Measurements from ENCODE around the gene SLC6A12. TPM values are rescaled to one million over a fixed set of nuclear protein-coding genes. Genes with fewer than 3 reads are reported as not detected.
A peak's percentile ranks its signal among the peaks of the same experiment; 100 is the strongest.

The SLC6A12 gene
- total RNA-seq, 1 donor: not detected

DNA sequence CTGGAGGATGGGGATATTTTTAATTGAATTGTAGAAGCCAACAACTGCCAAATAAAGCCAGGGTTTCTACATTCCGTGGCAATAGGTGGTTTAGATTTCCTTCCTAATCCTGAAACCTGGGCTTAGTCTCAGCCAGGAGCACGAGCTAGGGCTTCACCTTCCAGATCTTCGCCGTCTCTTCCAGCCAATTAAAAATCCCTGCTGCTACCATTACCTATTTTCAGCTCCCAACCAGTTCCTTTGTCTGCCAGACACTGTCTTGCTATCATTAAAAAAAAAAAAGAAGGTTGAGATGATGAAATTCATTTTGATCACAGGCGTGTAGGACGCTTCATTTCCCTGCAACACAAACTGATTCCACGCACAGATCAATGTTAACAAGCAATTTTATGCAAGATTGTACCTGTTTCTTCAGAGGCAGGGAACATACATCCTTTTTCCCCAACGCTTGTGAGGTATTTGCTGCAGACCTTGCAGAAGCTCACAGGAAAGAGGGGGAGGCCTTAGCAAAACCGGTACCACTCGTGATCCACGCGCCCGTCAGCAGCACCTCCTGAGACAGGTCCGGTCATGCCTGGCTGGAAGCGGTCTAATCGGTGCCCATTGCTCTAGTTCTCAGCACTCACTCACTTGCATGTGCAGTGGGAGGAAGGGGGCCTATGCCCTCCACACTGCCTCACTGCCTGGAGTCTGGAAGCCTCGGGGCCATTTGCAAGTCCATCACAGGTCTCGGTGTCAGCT, 65.1 kb downstream of the SLC6A12 start:
- DNase-seq (ENCODE audit: low read depth): no peak
- TF ChIP-seq, protein P1, sequence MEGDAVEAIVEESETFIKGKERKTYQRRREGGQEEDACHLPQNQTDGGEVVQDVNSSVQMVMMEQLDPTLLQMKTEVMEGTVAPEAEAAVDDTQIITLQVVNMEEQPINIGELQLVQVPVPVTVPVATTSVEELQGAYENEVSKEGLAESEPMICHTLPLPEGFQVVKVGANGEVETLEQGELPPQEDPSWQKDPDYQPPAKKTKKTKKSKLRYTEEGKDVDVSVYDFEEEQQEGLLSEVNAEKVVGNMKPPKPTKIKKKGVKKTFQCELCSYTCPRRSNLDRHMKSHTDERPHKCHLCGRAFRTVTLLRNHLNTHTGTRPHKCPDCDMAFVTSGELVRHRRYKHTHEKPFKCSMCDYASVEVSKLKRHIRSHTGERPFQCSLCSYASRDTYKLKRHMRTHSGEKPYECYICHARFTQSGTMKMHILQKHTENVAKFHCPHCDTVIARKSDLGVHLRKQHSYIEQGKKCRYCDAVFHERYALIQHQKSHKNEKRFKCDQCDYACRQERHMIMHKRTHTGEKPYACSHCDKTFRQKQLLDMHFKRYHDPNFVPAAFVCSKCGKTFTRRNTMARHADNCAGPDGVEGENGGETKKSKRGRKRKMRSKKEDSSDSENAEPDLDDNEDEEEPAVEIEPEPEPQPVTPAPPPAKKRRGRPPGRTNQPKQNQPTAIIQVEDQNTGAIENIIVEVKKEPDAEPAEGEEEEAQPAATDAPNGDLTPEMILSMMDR (IDR thresholded peaks at IDR 0.05; ENCODE audit: insufficient read depth, low read length): no peak

DNA sequence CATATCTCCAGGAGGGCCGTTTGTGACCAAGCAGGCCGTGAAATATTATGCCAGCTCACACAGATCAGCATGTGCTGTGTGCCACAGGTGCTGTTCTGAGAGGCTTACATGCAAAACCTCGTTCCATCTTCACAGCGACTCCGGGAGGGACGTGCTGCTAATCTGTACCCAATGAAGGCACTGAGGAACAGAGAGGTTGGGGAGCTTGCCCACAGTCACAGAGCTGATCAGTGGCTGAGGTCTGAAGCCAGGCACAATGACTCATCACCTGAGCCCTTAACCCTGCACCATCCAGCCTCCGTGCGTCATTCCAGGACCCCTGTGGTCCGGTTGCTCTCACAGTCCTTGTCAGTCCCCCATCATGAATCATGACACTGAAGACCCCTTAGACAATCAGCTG, 66.7 kb downstream of the SLC6A12 start:
- DNase-seq (ENCODE audit: low read depth): no peak
- TF ChIP-seq, protein P1 (IDR thresholded peaks at IDR 0.05; ENCODE audit: insufficient read depth, low read length): no peak
- no peak overlapping the region for H3K4me3 ChIP-seq (ENCODE audit: low read depth, low read length)

More for the DNA sequence above, 65.1 kb downstream of the SLC6A12 start:
- no peak overlapping the region for H3K4me3 ChIP-seq (ENCODE audit: low read depth, low read length)

DNA sequence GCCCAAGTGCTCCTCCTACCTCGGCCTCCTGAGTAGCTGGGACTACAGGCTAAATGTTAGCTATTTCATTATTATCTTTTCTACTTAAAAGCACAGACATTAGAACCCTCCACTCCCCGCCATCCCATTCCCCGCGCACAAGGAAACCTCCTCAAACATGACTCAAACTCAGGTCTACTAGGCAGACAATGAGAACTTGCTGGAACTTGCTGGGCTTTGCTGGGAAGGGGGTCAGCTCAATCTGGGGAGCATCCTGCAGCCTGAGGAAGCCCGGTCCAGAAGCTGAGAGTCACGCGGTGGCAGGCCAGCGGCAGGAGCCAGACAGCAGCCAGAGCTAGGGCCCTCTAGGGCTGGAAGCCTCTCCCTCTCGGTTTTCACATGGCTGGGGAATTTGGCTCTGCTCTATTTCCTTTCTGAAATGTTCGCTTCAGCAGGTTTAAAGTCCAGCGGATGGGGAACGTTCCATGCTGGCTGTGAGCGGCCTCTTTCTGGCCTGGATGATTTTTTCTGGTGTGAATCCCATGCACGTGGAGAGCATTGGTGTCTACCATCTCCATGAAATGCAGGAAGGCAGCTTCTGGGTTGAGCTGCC, 68.5 kb downstream of the SLC6A12 start:
- DNase-seq (ENCODE audit: low read depth): peak; percentile 1
- no peak overlapping the region for H3K4me3 ChIP-seq (ENCODE audit: low read depth, low read length)
- TF ChIP-seq, protein P1 (IDR thresholded peaks at IDR 0.05; ENCODE audit: insufficient read depth, low read length): no peak

DNA sequence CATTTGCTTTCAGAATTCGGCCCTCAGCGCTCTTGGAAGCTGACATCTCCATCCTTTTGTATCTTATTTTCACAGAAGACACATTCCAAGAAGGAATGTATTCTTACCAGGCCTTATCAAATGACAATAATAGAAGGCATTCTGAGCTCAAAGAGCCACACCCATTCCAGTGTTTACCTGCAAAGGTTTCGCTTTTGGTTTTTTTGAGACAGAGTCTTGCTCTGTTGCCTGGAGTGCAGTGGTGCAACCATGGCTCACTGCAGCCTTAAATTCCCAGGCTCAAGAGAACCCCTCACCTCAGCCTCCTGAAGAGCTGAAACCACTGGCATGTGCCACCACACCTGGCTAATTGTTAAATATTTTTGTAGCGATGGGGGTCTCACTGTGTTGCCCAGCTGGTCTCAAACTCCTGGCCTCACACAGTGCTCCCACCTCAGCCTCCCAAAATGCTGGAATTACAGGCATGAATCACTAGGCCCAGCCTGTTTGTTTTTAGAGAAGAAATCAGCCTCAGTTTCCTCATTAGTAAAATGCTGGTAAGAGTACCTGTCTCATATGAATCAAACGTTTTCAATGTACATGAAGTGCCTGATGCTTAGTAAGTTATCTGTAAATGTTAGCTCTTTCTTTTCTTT, 69.2 kb downstream of the SLC6A12 start:
- H3K4me3 ChIP-seq (ENCODE audit: low read depth, low read length): no peak overlapping the region
- DNase-seq (ENCODE audit: low read depth): no peak
- TF ChIP-seq, protein P1 (IDR thresholded peaks at IDR 0.05; ENCODE audit: insufficient read depth, low read length): no peak

DNA sequence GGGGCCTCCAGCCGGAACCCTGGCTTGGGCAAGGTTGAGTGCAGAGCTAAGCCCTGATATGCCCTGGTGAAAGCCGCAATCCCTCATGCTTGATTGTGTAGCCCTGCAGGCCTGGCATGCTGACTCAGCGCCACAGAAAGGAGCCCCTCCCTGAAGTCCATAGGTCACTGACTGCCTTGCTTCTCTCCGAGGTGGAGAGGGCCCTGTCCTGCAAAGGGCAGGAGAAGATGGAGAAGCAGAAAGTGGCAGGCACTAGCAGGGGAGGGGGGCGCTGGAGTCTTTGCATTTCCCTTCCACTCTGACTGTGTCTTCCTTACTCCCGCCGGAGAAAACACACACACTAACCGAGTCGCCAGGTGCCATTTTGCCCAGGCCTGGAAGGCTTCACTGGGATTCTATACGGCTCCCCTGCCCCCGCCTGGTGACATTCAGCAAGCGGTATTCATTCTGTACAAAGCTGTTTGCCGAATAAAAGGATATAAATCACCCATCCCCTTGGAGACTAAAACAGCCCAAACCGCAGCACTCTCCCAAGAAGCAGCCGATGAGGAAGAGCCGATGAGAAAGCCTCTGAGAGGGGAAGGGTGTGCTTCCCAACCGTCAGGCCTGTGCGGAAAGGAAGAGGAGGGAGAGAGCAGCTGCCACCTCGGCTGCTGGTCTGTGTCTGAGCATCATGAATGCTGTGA, 69.8 kb downstream of the SLC6A12 start:
- TF ChIP-seq, protein P1 (IDR thresholded peaks at IDR 0.05; ENCODE audit: insufficient read depth, low read length): no peak
- no peak for DNase-seq (ENCODE audit: low read depth)
- no peak overlapping the region for H3K4me3 ChIP-seq (ENCODE audit: low read depth, low read length)

DNA sequence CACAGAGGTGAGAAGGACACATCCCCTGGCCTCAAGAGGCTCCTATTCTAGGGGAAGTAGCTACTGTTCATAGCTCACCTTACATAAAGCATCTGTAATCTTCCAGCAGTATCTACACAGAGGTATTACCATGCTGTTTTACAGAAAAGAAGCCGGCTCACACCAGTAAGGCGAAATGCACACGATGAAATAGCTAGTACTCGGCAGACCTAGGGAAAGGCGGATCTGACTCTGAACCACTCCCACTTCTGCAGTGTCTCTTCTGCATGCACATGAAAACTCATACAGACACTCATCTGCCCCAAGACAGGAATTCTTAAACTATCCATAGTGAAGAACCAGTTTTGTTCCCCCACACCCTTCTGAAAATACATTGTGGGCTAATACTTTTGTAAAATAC, 73.8 kb downstream of the SLC6A12 start:
- no peak overlapping the region for H3K4me3 ChIP-seq (ENCODE audit: low read depth, low read length)
- DNase-seq (ENCODE audit: low read depth): no peak
- TF ChIP-seq, protein P1 (IDR thresholded peaks at IDR 0.05; ENCODE audit: insufficient read depth, low read length): no peak

Other genes with a start within 250 kb of the SLC6A12 start
- gene IQSEC3, start 147.4 kb downstream of the SLC6A12 start, total RNA-seq (ENCODE audit: low replicate concordance): 0.41 TPM in 1 of 2 replicates, not detected in the other
- gene SLC6A13, start 48.7 kb upstream of the SLC6A12 start, total RNA-seq (ENCODE audit: low replicate concordance): not detected in 2 replicates
- gene KDM5A, start 175.2 kb upstream of the SLC6A12 start, total RNA-seq (ENCODE audit: low replicate concordance): 46.2 and 122 TPM in 2 replicates
- 15.4 and 20.1 TPM in 2 replicates for gene CCDC77, start 187.5 kb upstream of the SLC6A12 start, total RNA-seq (ENCODE audit: low replicate concordance)
- 0.09 and 0.16 TPM in 2 replicates for gene B4GALNT3, start 245.8 kb upstream of the SLC6A12 start, total RNA-seq (ENCODE audit: low replicate concordance)